Measurements from ENCODE around the gene TMEM243.
A peak's percentile ranks its signal among the peaks of the same experiment; 100 is the strongest.

TMEM243 gene

DNA sequence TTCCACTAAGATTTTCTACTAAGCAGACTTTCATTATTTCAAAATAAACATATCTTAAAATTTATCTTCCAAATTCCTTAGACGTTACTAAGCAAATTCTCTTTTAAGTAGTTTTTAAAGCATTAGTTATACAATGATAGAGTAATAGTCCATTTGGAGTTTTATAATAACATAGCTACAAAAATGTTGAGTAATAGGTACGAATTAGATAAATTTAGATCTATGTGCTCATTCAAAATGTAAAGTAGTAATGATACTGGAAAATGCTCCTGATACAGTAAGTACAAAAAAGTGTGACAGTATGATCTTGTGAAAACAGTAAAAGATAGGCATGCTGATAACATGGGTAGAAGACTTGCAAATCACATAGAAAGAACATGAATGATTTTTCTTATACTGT, 62.8 kb downstream of the TMEM243 start:
- no peak for DNase-seq (ENCODE audit: low read depth in 2 of 2)

DNA sequence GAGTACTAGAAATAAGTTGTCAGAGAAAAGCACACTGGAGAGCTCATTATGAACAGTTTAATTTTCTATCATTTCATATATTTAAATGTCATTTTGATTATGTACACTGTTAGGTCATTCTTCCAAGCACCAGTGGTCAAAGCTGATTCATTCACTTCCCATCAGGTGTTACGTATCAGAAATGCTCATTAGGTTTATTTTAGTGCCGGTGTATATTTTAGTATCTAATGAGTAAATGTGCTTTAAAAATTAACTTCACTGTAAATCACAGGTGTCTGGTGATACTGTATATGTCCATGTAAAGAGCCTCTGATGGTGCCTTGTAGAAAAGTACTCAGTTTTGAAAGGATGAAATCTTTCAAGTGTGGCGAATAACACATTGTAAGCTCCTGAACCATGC, 63.7 kb downstream of the TMEM243 start:
- DNase-seq (ENCODE audit: low read depth in 2 of 2), result no peak

DNA sequence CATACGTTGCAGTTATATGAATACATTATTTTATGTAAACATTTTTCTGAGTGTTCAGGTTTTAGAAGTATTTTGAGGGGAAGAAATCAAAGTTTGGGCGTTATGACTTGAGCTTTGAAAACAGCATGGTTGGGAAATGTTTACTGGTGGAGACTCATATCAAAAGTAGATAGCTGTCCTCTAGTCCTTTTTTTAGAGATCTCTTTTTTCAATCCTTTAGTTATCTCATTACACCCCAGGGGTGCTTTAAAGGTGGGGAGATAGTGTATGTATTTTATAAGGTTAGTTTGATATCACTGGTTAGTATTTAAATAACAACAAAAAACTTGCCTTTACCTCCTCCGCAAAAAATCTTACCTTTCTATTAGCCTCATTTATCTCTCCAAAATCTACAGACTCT, 65.0 kb downstream of the TMEM243 start:
- DNase-seq (ENCODE audit: low read depth in 2 of 2), result no peak

DNA sequence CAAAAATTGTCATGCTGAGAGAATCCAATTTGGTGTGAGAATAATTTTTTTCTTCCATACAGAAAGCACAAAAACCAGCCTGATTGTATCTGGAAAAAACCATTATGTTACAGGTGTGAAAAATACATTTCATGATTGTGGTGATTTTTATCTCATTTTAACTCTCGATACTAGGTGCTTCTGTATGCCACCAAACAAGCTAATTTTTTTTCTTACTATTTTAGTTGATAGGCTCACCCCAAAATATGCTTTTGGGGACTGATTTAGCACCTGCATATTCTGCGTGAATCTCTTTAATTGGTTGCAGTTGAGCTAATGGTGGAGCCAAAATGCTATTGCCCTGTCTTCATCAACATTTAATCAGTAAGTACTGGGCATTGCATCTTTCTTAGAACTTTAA, 65.4 kb downstream of the TMEM243 start:
- DNase-seq (ENCODE audit: low read depth in 2 of 2), result no peak

DNA sequence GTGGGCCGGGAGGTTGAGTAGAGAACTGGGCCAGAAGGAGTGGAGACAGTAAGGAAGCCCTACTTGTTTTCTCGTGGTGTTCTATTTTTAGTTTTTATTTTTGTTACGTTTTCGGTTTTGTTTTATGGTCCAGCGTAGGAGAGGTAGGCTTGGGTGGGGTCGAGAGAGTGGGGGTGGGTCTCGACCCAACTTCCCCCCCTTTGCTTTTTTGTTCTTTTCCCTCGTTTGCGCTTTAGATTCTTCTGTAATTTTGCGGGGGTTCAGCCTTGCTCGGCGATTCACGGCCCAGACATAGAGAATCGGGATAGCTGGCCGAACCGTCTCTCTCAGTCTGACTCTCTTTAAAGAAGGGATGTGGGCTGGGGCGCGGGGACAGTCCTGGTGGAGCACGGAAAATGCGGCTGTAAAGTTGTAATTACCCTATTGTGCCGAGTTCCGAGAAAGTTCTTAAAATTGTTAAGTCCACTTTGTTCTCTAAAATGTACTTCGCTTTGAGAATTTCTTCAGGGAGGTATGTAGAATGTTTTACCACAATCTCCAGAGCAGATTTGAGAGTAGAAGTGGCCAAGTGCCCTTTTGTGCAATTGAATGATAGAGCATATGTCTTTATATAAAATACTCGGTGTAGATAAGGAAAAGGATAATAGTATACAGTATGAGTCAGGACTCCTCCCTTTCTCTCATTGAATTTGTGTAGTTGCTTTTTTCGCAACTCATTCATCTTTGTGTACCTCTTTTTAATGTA, 66.5 kb downstream of the TMEM243 start:
- DNase-seq (ENCODE audit: low read depth in 2 of 2), result peak; percentile 16 to 22

DNA sequence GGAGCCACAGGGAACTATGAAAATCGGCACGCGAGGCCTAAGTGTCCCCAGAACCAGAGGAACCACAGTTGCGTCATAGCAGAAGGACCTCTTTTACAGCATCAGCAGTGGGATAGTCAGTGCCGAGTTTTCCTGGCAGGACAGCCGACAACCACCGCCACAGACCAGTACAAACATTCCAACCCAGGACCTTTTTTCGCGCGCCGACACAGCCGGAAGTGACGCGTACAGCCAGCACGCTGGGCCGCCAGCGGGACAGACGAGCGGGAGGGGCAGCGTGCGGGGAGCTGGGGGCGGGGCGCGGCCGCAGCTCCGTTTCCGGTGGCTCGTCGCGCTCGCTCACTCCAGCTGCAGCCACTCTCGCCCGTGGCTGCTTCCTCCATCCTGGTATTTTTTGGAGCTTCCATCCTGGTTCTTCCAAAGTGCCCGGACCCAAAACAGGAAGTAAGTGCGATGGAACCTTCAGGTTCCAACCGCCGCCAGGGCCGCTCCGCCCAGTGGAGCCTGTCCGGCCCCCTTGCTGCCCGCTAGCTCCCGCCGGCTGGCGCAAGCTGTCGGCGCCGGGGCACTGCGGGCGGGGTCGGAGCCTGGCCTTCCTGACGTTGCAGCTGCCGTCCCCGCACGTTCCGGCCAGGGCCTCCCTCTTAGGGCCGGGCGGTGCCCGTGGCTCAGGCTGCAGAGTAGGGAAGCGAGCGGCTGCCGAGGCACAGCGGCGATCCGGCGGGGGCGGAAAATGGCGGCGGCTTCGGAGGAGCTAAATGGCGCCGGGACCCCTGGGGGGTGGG, 67.2 kb downstream of the TMEM243 start, which contains the start of gene DMTF1:
Gene DMTF1, plus strand, starts transcription at position 342 of the 785 bp plus-strand sequence. CDS start 12,489 bp downstream, outside the sequence.
- peak; percentile 76 to 82 for DNase-seq (ENCODE audit: low read depth in 2 of 2)

DNA sequence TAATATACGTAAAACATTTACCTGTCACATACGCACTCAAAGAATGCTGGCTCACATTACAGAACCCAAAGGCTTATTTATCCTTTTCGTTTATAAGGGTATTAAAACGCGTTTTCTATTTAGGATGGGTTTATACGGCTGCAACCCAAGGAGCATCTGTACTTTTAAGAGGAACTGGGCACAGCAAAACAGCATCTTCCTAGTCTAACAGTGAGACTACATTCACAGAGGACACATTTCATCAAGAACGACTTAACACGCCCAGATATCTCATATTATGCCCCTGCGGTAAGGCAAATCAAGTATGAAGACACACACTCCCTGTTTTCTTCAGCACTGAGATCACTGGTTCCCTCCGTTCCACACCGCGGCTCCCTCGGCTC, 67.8 kb downstream of the TMEM243 start:
- DNase-seq (ENCODE audit: low read depth in 2 of 2), result no peak

DNA sequence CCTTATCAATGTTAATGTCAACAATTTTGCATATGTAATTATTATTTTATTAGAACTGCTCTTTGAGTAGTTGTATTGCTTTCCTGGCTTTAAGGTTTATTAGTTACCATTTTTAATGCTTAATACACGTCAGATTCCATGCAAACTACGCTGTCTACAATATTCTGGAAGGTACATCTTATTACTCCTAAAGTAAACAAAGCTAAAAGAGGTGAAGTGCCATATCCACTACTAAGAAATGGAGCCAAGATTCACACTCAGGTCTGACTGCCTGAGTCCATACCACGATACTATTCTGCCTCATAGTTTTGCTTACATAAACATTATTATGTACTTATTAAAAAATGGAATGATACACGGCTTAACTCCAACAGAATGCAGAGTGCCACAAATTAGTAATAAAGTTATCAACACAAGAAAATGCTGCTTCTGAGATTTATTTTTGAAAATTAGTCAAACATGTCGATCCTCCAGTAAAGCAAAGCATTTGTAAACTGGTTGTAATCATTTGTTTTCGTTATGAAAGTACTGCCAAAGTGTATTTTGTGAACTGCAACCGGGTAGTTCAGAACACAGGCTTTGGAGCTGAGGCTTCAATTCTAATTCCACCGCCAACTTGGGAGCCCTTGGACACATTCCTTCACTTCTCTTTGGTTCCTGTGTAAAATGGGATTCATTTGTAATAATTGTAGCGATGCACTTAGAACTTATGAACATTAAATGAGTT, 68.4 kb downstream of the TMEM243 start:
- DNase-seq (ENCODE audit: low read depth in 2 of 2), result no peak

DNA sequence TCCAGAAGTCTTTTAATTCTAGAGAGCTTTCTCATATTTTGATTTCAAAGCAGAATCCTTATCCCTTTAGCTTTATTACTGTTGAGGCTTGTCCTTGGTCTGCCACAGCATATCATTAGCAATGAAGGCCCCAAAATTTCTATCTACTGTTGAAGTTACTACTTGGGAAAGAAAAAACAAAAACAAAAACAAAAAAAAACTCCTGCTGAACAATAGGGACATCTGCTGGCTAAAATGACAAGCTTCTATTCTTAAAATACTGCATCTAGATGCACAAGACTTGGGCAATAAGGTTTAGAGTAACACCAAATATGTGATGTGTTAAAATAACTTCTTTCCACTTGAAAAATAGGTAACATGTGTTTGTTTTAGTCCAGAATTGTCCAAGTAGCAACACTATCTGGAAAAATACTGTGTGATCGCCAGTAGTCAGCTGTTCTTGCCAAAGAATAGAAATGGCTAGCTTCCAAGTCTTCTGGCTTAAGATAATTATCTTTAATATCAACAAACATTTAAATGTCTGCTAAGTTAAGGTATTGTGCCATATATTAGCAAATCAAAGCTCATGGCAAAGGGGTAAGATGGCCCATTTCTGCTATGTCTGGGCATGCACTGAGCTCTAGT, 71.1 kb downstream of the TMEM243 start:
- no peak for DNase-seq (ENCODE audit: low read depth in 2 of 2)

DNA sequence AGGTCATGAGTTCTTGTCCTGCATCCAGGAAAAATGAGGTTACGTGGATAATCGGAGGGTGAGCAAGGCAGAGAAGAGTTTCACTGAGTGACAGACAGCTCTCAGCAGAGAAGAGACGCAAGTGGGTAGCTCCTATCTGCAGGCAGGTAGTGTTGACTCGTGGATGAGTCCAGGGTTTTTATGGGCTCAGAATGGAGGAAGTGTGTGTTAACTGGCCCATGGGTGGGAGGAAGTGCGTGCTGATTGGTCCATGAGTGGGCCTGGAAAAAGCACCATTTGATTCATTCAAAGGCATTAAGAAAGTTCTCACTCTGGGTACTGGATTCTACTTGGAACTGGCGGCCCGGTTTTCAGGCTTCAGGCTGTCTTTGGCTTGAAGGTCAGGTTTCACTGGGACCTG, 72.0 kb downstream of the TMEM243 start:
- no peak for DNase-seq (ENCODE audit: low read depth in 2 of 2)

DNA sequence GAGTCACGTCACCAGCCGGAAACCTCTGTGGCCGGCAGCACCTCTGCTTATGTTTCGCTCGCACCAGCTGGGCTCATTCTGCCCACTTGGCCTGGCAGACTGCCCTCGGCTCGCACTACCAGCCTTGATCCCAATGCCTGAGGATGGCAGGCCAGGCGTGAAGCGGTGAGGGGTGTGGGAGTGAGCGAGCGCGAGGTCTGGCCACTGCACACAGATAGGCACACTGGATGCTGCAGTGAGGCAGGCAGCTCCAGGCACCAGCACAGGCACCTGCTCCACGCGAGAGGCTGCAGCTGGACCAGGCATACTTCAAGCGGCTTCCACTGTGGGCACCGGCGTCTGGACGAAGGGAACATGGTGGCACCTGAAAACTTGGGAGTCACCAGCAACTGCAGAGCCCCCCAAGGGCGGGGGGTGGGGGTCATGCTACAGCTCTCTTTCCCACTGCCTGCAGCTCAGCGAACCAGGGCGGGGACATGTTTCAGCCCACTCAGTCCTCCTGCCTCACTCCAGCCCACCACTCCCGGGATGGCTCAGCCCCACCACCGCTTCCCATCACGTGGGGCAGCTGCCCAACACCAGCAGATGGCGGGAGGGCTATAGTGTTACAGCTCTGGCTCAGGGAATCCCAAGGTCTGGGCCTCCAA, 72.7 kb downstream of the TMEM243 start:
- DNase-seq (ENCODE audit: low read depth in 2 of 2), result no peak
